Common myeloid progenitor, CD34-positive (primary cell): ENCODE results near the gene CHST7.

ENCODE experiments used
- CTCF ChIA-PET: fragments of 350-600 bp; sonication (Branson Sonifier 250); formaldehyde crosslinking; loops from one replicate; lab custom pipeline; 2021; ENCODE audit warnings: antibody characterized with exemption; lab: Charles Lee
- POLR2A ChIA-PET: fragments of 350-600 bp; sonication (Branson Sonifier 250); formaldehyde crosslinking; loops from one replicate; lab custom pipeline; 2021; ENCODE audit warnings: antibody characterized with exemption; lab: Charles Lee
- DNase-seq, 3 donors: peaks; one replicate each; pipeline versions ENCODE4 v3.0.0 to v3.0.0-alpha.2; 2013
- H3K27ac ChIP-seq, 2 experiments: 1 replicate in 1 of 2; 2 replicates in 1 of 2; pipeline ENCODE4 v1.7.0; 2013; ENCODE audit warnings: inconsistent platforms in 2 of 2, low read length in 2 of 2, mild to moderate bottlenecking in 2 of 2, low read depth in 1 of 2, moderate library complexity in 1 of 2; ENCODE audit not compliant: severe bottlenecking in 2 of 2, insufficient read depth in 1 of 2, poor library complexity in 1 of 2
- H3K27me3 ChIP-seq, 5 experiments: replicated peaks in 2 of 5; 1 replicate in 3 of 5; 2 replicates in 2 of 5; pipeline versions ENCODE4 v1.6.1 to v1.7.0; 2013; ENCODE audit warnings: low read length in 4 of 5, mild to moderate bottlenecking in 2 of 5, moderate library complexity in 2 of 5, inconsistent platforms in 1 of 5; ENCODE audit not compliant: insufficient read depth in 5 of 5, control insufficient read depth in 4 of 5
- H3K36me3 ChIP-seq, 4 experiments: 1 replicate in 2 of 4; 2 replicates in 2 of 4; pipeline versions ENCODE4 v1.6.1 to v1.7.0; 2013; ENCODE audit warnings: low read length in 3 of 4, control low read depth in 1 of 4, mild to moderate bottlenecking in 1 of 4; ENCODE audit not compliant: control insufficient read depth in 4 of 4, insufficient read depth in 4 of 4
- H3K4me1 ChIP-seq, 4 experiments: 1 replicate in 3 of 4; 2 replicates in 1 of 4; pipeline versions ENCODE4 v1.6.1 to v1.7.1; 2013; ENCODE audit warnings: low read length in 3 of 4, mild to moderate bottlenecking in 3 of 4, control low read depth in 1 of 4, inconsistent platforms in 1 of 4, moderate library complexity in 1 of 4; ENCODE audit not compliant: control insufficient read depth in 4 of 4, insufficient read depth in 4 of 4; ENCODE audit errors: control extremely low read depth in 1 of 4
- H3K4me3 ChIP-seq, 7 experiments: 1 replicate in 4 of 7; 2 replicates in 3 of 7; pipeline versions ENCODE4 v1.5.1 to v1.7.0; 2013; ENCODE audit warnings: mild to moderate bottlenecking in 7 of 7, low read length in 6 of 7, moderate library complexity in 6 of 7, inconsistent platforms in 2 of 7, low read depth in 2 of 7, control low read depth in 1 of 7; ENCODE audit not compliant: insufficient read depth in 4 of 7, control insufficient read depth in 1 of 7; ENCODE audit errors: extremely low read depth in 1 of 7
- H3K9me3 ChIP-seq, 5 experiments: 1 replicate in 4 of 5; 2 replicates in 1 of 5; pipeline versions ENCODE4 v1.6.1 to v1.7.1; 2013; ENCODE audit warnings: low read length in 4 of 5, mild to moderate bottlenecking in 2 of 5, inconsistent platforms in 1 of 5, low read depth in 1 of 5, moderate library complexity in 1 of 5; ENCODE audit not compliant: control insufficient read depth in 4 of 5, insufficient read depth in 2 of 5; ENCODE audit errors: control extremely low read depth in 1 of 5
- WGBS: methylation state at CpG from one replicate; pipeline ENCODE4 v1.1.5; 2013; ENCODE audit not compliant: insufficient coverage; 5-methylcytosine and 5-hydroxymethylcytosine counted together

Gene CHST7

GRCh38 chrX:46577221-46578005 is 3.8 kb downstream of the CHST7 start:
- Histone ChIP-seq H3K36me3 (peaks cover 0 to 4% (median 0%) of the 10 kb centered on the region in 4 experiments), H3K4me1 (peaks cover 9 to 32% (median 27%) of the 10 kb centered on the region in 4 experiments), H3K27ac (no peak overlapping the region), H3K4me3 (no peak overlapping the region), H3K9me3 (peaks cover 0 to 9% (median 0%) of the 10 kb centered on the region in 5 experiments), H3K27me3 (peaks cover 0 to 8% (median 0%) of the 10 kb centered on the region in 5 experiments)
- CTCF ChIA-PET = interaction anchor here (1.5 kb wide), 2 partner anchors 9 to 21 kb away, joined by 3 to 8 read pairs; no protein-coding TSS in a partner anchor
- WGBS = 88% methylated on average over 2 of the region's 7 CpGs
- POLR2A ChIA-PET = no interaction called here
- DNase-seq = no peak

DNA sequence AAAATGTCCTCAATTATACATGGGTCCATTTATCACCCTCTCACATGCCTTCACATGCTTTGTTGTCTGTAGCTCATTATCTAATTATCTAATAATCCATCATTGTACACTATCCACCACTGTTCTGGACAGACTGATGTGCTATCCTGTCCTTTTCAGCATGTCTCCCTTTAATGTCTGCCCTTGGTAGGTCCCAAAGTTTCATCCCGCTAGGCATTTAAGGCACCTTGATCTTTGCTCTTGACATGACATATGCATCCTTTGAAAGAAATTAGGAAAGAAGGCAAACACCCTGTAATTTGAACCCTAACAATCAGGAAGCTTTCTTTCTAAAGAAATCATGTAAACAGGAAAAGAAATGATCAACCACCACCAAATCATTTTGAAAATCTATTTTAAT is 5.7 kb downstream of the CHST7 start:
- Histone ChIP-seq H3K4me1 (peaks cover 5 to 26% (median 20%) of the 10 kb centered on the region in 4 experiments), H3K4me3 (no peak overlapping the region), H3K27me3 (peaks cover 0 to 8% (median 0%) of the 10 kb centered on the region in 5 experiments), H3K27ac (no peak overlapping the region), H3K9me3 (peaks cover 0 to under 1% (median 0%) of the 10 kb centered on the region in 5 experiments), H3K36me3 (peaks cover 0 to 4% (median 0%) of the 10 kb centered on the region in 4 experiments)
- POLR2A ChIA-PET = no interaction called here
- CTCF ChIA-PET = no interaction called here
- WGBS = 88% methylated on average over 1 of the region's 1 CpG
- DNase-seq = no peak

DNA sequence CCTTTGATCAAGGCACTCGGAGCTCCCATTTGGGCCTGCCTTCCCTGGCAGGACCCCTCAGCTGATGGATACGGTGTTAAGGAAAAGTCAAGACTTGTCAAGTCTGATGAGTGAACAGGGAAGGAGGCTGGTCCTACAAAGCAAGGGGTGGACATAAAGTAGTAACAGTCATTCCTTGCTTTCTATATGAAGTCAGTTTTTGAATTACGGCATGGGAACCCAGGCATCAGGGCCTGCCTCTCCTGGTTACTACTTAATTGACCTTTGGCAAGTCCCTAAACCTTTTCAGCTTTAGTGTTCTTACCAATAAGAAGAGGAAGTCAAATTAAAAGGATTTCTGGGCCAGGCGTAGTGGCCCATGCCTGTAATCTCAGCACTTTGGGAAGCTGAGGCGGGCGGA is 7.0 kb downstream of the CHST7 start:
- H3K4me3 ChIP-seq = no peak overlapping the region
- no peaks in the 10 kb centered on the region for H3K9me3 ChIP-seq
- no peak overlapping the region for H3K27ac ChIP-seq
- H3K4me1 ChIP-seq = peaks cover 2 to 12% (median 8%) of the 10 kb centered on the region in 4 experiments
- H3K27me3 ChIP-seq = no peaks in the 10 kb centered on the region
- WGBS = 100% methylated on average over 4 of the region's 6 CpGs
- ChIA-PET CTCF (interaction anchor here (0.9 kb wide), 1 partner anchor 61 kb away, joined by 3 read pairs; no protein-coding TSS in a partner anchor), POLR2A (no interaction called here)
- DNase-seq = no peak
- peaks cover 0 to 4% (median 0%) of the 10 kb centered on the region in 4 experiments for H3K36me3 ChIP-seq

DNA sequence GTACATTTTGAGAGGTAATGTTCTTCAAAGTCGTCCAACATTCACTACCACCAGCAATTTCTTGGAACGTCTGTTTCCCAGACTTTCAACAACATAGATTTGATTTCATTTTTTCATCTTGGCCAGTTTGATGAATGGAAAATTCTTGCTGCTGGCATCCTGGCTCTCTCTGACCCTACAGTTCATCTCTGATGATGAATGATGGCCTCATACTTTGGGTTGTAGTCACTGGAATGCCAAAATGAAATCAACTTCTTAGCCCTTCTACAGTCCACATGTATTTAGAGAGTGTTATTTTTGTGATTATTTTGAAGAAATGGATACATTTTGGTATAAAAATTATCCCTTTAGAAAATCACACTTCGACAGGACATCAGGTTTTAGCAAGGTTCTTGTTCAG is 8.8 kb downstream of the CHST7 start:
- no peak overlapping the region for H3K4me3 ChIP-seq
- H3K27me3 ChIP-seq = no peaks in the 10 kb centered on the region
- no peak overlapping the region for H3K27ac ChIP-seq
- H3K4me1 ChIP-seq = peaks cover 0 to 5% (median under 1%) of the 10 kb centered on the region in 4 experiments
- no peak for DNase-seq
- CTCF ChIA-PET = no interaction called here
- no CpG with 5 or more reads among the region's 3 CpGs for WGBS
- H3K36me3 ChIP-seq = peaks cover 0 to 7% (median 0%) of the 10 kb centered on the region in 4 experiments
- POLR2A ChIA-PET = no interaction called here
- no peaks in the 10 kb centered on the region for H3K9me3 ChIP-seq

DNA sequence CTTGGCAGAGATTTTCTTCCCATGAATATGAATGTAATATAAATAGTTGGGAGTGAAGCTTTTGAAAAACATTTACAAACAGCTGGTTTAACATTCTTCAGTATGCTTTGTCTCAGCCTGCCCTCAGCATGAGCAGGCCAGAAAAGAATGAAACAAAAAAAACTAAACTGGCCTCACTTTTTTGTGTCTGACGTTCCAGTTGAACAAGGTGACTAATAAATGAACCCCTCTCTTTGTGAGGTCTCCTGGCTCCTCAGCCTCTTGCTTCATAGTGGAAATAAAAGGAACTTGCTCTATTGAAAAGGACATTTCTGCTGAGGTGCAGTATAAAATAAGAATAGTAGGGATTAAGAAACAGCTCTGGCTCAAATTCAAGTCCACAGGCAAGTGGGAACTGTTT is 9.4 kb downstream of the CHST7 start:
- 100% methylated on average over 1 of the region's 1 CpG for WGBS
- no peaks in the 10 kb centered on the region for H3K9me3 ChIP-seq
- ChIA-PET CTCF (interaction anchor here (1.4 kb wide), 1 partner anchor 26 kb away, joined by 3 read pairs; no protein-coding TSS in a partner anchor), POLR2A (no interaction called here)
- H3K4me3 ChIP-seq = no peak overlapping the region
- H3K27ac ChIP-seq = no peak overlapping the region
- DNase-seq = no peak
- H3K4me1 ChIP-seq = peaks cover 0 to 9% (median 6%) of the 10 kb centered on the region in 4 experiments
- H3K36me3 ChIP-seq = peaks cover 0 to 7% (median 0%) of the 10 kb centered on the region in 4 experiments
- H3K27me3 ChIP-seq = peaks cover 0 to 3% (median 0%) of the 10 kb centered on the region in 5 experiments

DNA sequence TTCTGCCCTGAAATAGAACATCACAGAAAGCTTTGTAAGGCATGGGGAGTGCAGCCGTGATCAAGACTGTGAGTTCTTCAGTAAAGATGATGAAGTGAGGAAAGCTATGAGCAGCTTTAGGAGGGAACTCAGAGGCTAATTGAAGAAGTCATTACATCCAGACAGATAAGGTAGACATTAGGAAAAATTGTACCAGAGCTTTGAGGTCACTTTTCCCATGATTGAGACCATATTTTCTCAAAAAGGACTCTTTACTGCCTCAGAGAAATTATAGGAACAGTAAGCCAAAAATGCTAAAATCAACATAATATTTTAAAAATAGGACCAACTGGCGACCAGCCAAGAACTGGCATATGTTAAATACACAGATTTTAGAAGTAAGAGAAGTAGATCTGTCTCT is 11.2 kb downstream of the CHST7 start:
- DNase-seq = no peak
- Histone ChIP-seq H3K36me3 (peaks cover 0 to 2% (median 0%) of the 10 kb centered on the region in 4 experiments), H3K4me1 (peaks cover 0 to 15% (median 10%) of the 10 kb centered on the region in 4 experiments), H3K9me3 (no peaks in the 10 kb centered on the region), H3K4me3 (no peak overlapping the region), H3K27me3 (peaks cover 0 to 4% (median 0%) of the 10 kb centered on the region in 5 experiments), H3K27ac (no peak overlapping the region)
- POLR2A ChIA-PET = no interaction called here
- CTCF ChIA-PET = no interaction called here
- 90% methylated on average over 1 of the region's 2 CpGs for WGBS

- peaks cover 0 to 2% (median 0%) of the 10 kb centered on the region in 4 experiments for H3K36me3 ChIP-seq
- H3K9me3 ChIP-seq = no peaks in the 10 kb centered on the region
- WGBS = 63% methylated on average over 4 of the region's 5 CpGs
- CTCF ChIA-PET = interaction anchor here (1.5 to 2.5 kb wide), 3 partner anchors 10 to 11 kb away, joined by 3 to 9 read pairs (median 8); no protein-coding TSS in a partner anchor
- POLR2A ChIA-PET = no interaction called here
- H3K4me1 ChIP-seq = peaks cover 0 to 15% (median 10%) of the 10 kb centered on the region in 4 experiments
- no peak overlapping the region for H3K4me3 ChIP-seq
- peak in 1 of 3 donors; percentile 20 for DNase-seq
- no peak overlapping the region for H3K27ac ChIP-seq
- peaks cover 0 to 4% (median 0%) of the 10 kb centered on the region in 5 experiments for H3K27me3 ChIP-seq
These were observed 13.6 kb downstream of the CHST7 start for GRCh38 chrX:46587158-46587557.
